Choroid plexus epithelial cell (primary cell): ENCODE measurements around the gene KRTAP4-8.
"Not testable (repeated sequence)": the region's sequence is repeated elsewhere in the genome, so short reads cannot be mapped to it uniquely, and the experiment has no call there.

Source experiments
- DNase-seq: peaks from one replicate; pipeline ENCODE4 v3.0.0-alpha.2; 2010; ENCODE audit warnings: low read depth
- H3K4me3 ChIP-seq: 2 replicates; pipeline ENCODE4 v1.5.1; 2011; ENCODE audit warnings: low read depth, mild to moderate bottlenecking, control low read depth, low read length, moderate library complexity
- TF ChIP-seq, protein P1 (sequence below): conservative IDR thresholded peaks from 2 replicates; pipeline ENCODE4 v1.5.1; 2011; ENCODE audit warnings: low read depth, mild to moderate bottlenecking, control low read depth, inconsistent platforms, low read length, moderate library complexity

Gene KRTAP4-8

DNA sequence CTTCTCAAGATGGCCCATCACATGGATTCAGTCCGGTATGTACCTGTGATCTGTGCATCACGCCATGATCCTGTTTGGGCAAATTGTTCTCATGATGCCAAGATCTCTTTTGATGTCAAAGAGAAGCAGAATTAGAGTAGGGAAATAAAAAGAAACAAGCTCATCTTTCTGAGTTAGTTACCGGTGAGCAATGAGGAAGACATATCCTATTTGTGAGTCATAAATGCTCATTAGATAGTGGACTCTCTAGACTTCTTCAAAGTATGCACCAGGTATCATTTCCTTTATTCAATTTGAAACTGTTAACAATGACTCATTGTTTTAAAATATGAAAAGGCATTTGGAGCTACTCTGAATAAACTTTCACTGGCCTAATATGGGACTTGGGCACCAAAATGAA lies 34.0 kb upstream of the KRTAP4-8 start:
- TF ChIP-seq, protein P1, sequence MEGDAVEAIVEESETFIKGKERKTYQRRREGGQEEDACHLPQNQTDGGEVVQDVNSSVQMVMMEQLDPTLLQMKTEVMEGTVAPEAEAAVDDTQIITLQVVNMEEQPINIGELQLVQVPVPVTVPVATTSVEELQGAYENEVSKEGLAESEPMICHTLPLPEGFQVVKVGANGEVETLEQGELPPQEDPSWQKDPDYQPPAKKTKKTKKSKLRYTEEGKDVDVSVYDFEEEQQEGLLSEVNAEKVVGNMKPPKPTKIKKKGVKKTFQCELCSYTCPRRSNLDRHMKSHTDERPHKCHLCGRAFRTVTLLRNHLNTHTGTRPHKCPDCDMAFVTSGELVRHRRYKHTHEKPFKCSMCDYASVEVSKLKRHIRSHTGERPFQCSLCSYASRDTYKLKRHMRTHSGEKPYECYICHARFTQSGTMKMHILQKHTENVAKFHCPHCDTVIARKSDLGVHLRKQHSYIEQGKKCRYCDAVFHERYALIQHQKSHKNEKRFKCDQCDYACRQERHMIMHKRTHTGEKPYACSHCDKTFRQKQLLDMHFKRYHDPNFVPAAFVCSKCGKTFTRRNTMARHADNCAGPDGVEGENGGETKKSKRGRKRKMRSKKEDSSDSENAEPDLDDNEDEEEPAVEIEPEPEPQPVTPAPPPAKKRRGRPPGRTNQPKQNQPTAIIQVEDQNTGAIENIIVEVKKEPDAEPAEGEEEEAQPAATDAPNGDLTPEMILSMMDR, result no peak
- DNase-seq, result peak; percentile 26
- no peak overlapping the region for H3K4me3 ChIP-seq

DNA sequence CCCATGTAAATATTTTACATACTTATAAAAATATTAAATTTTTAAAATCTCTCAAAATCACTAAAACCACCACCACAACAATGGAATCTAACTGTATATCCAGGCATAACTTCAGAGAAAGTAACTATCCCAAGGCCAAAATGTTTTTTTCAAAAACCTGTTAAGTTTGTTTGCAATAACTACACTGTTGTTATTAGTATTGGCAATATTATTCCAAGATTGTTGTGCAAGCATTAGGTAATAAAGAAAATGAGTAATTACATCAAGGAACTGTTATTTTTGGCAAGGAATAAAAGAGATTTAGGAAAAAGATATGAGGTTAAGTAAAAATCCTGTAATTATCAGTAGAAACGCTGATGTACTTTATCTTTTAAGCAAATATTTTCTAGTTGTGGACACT lies 29.4 kb upstream of the KRTAP4-8 start:
- TF ChIP-seq, protein P1, result no peak
- H3K4me3 ChIP-seq, result no peak overlapping the region
- DNase-seq, result no peak

DNA sequence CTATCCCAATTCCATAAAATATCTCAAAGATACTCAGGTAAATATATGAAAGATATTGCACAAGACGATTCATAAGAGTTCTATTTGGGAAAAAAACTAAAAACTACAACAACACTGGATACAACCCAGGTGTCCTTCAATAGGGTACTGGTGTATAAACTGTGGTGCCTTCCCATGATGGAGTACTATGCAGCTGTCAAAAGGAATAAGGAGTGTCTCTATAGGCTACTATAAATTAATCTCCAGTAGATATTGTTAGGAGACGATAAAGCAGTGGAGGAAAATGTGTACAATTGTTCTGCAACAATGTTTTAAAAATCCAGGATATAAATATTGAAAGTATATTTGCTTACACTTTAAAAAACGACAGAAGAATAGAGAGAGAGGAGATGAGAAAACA lies 28.5 kb upstream of the KRTAP4-8 start:
- no peak for DNase-seq
- no peak overlapping the region for H3K4me3 ChIP-seq
- TF ChIP-seq, protein P1, result no peak

DNA sequence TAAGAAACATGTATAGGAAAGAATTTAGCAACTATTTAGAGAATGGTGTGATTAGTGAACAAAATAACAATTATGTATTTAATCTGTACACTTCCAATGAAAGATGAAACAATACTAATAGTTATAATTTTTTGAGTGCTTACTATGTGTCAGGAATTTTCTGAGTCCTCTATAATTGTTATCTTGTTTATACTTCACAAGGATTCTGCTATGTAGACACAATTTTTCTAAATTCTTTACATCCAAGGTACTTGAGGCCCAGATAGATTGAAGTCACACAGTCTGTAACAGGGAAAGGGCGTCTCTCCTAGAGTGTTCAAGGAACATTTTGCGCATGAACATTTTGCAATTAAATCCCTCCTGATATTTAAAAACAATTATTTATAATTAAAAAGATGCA lies 27.1 kb upstream of the KRTAP4-8 start:
- no peak for DNase-seq
- TF ChIP-seq, protein P1, result no peak
- no peak overlapping the region for H3K4me3 ChIP-seq

DNA sequence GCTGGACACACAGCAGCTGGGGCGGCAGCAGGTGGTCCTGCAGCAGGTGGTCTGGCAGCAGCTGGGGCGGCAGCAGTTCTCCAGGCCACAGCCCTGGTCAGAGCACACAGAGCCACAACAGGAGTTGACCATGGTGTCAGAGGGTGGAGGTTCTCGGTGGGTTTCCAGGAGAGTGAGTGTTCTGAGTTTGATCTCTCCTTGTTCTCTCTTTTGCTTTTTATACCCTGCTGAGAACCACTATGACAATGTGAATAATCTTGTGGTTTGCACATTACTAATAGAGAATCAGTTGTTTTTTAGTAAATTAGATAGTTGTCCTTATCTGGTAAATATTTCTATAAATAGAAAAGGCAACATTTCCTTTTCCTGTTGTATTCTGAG lies 26.0 kb upstream of the KRTAP4-8 start, which contains the start of gene KRTAP4-12:
TSS of gene KRTAP4-12 (minus strand) at position 192 of the 381 bp plus-strand sequence. CDS start at position 132, 60 bp downstream.
- not testable (repeated sequence) for H3K4me3 ChIP-seq
- DNase-seq, result peak; percentile 13

DNA sequence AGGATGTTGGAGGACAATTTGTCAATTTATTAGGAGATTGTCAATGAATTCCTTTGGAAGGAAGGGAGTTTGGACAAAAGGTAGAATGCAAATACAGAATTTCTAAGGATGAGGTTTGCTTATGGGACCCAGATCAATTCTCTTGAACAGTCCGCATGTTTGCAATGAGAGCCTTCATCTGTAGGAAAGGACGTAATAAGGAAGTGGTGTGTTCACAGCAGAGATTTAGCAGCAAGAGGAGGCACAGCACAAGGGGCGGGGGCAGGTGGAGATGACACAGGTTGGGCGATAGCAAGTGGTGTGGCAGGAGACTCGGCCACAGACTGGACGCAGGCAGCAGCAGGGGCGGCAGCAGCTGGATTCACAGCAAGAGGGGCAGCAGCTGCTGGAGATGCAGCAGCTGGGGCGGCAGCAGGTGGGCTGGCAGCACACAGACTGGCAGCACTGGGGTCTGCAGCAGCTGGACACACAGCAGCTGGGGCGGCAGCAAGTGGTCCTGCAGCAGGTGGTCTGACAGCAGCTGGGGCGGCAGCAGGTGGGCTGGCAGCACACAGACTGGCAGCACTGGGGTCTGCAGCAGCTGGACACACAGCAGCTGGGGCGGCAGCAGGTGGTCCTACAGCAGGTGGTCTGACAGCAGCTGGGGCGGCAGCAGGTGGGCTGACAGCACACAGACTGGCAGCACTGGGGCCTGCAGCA lies 25.5 kb upstream of the KRTAP4-8 start:
- H3K4me3 ChIP-seq, DNase-seq: not testable (repeated sequence)

DNA sequence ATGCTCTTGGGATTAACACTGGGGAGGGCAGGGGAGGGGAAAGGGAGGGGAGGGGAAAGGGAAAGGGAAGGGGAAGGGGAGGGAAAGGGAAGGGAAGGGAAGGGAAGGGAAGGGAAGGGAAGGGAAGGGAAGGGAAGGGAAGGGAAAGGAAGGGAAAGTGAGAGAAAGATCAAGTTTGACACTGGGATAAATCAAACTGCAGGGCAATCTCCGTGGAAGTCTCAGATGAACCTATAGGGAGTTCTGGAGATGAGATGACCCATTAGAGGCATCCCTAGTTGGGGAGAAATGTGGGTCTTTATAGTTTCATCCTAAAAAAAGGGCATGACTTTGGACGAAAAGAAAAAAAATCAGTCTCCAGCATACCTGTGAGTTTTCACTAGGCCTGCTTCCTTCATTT lies 23.8 kb upstream of the KRTAP4-8 start:
- no peak for DNase-seq
- TF ChIP-seq, protein P1, result no peak
- H3K4me3 ChIP-seq, result no peak overlapping the region

DNA sequence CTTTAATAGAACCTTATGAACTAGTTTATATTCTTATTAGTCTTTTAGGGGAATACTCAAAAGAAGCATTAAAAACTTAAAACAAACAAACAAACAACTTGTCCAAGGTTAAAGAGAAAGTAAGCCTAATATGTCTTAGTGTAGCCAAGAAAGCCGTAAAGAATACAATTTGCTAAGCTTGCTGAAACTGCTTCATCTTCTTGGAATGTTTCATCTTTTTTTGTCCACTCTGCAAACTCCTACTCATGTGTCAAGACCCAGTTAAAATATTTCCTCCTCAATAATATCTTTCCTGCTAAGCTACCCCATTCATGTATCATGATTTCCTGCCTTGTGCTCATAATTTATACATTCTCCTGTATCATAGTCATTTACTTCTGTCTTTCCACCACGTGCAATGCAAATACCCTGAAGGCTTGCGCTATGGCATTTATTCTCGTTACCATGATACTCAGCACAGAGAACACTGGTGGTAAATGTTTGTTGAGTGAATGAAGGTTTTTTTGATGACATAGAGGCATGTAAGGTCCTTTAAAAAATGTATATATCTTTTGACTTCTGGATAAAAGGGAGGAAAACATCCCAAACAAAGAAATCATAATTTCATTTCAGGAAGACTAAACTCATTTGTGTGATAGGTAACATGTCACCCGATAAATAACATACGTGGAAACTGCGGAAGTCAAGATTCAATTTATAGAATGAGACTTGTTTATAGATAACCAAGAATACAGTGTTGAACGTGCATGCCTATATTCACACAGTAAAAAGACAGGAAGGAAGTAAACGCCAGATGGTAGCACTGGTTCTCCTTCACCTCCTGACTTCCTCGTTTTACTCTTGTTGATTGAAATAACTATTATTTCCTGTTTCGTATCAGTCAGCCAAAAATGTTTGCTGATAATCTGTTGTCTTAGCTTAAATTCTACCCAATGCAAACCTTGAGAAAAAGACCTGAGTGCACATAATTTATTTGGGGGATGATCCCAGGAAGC lies 22.1 kb upstream of the KRTAP4-8 start:
- DNase-seq, H3K4me3 ChIP-seq: not testable (repeated sequence)
